Measurements from ENCODE around the gene OPN3. TPM values are rescaled to one million over a fixed set of nuclear protein-coding genes. Genes with fewer than 3 reads are reported as not detected.

Gene OPN3
- total and polyA plus RNA-seq, 2 donors (not counting 3 experiments of a cell fraction or from before 2014, with no cell fraction given), result 16.1 to 23.9 TPM

- no peaks in the 10 kb centered on the region for H3K9me1 ChIP-seq (replicated peaks; ENCODE audit: control insufficient read depth, extremely low read depth, insufficient read depth, low read length)
- peaks cover 0 to 3% of the 10 kb centered on the region in 2 experiments for H3K27me3 ChIP-seq (ENCODE audit: control insufficient read depth in 2 of 2, insufficient read depth in 2 of 2, low read length in 2 of 2)
- H3K4me1 ChIP-seq (ENCODE audit: control insufficient read depth, extremely low read depth, insufficient read depth, low read length), result no peaks in the 10 kb centered on the region
- no peaks in the 10 kb centered on the region for H4K20me1 ChIP-seq (replicated peaks; ENCODE audit: control insufficient read depth, extremely low read depth, insufficient read depth, low read length)
- dilution Hi-C loops (cut with MboI; ENCODE audit: extremely low pct_ligation_motif_present, low sequenced_read_pairs), result no loop called here
- no peak overlapping the region for H3K27ac ChIP-seq (ENCODE audit: insufficient read depth, low read depth, low read length)
- DNase-seq (ENCODE audit: low read depth, low spot score), result no peak
- no peaks in the 10 kb centered on the region for H3K36me3 ChIP-seq (ENCODE audit: control insufficient read depth in 2 of 2, extremely low read depth in 1 of 2, insufficient read depth in 2 of 2, low read length in 2 of 2)
- no peaks in the 10 kb centered on the region for H3K79me2 ChIP-seq (ENCODE audit: control insufficient read depth, insufficient read depth, low read length)
- no peak overlapping the region for H3K4me3 ChIP-seq (replicated peaks in 1 of 3; ENCODE audit: insufficient read depth in 1 of 3, low read depth in 1 of 3, low read length in 3 of 3)
- H3K9me3 ChIP-seq (replicated peaks; ENCODE audit: control insufficient read depth, insufficient read depth, low read length), result no peaks in the 10 kb centered on the region
- BruUV-seq (replicated peaks), result no TSS peak
- intact Hi-C loops (cut with micrococcal nuclease), result no loop called here
- ChIA-PET POLR2A (no interaction called here), CTCF (no interaction called here)
- no peak overlapping the region for H3K9ac ChIP-seq (replicated peaks; ENCODE audit: extremely low read depth, insufficient read depth, low read length)
- TF ChIP-seq POLR2AphosphoS5 (IDR thresholded peaks at IDR 0.05; ENCODE audit: insufficient read depth, low read depth, low read length), result no peak
- no peak for TF ChIP-seq MAX (IDR thresholded peaks at IDR 0.05; ENCODE audit: insufficient read depth, insufficient read length)
- no peak for TF ChIP-seq CTCF (IDR thresholded peaks at IDR 0.05; ENCODE audit: extremely low read depth in 1 of 2, insufficient read depth in 1 of 2, low read depth in 1 of 2, low read length in 2 of 2)
- no peak for TF ChIP-seq POLR2A (IDR thresholded peaks at IDR 0.05; ENCODE audit: low read depth, low read length)
- TF ChIP-seq GATA2 (IDR thresholded peaks at IDR 0.05; ENCODE audit: insufficient read depth, insufficient read length, low read depth, low read length), result no peak
- TF ChIP-seq EZH2 (IDR thresholded peaks at IDR 0.05; ENCODE audit: borderline replicate concordance, low read depth, low read length, severe bottlenecking), result no peak
- TF ChIP-seq FOS (IDR thresholded peaks at IDR 0.05; ENCODE audit: borderline replicate concordance, insufficient read depth, low read length), result no peak
- no peak for TF ChIP-seq MYC (IDR thresholded peaks at IDR 0.05; ENCODE audit: low read depth, low read length)
- TF ChIP-seq JUN (IDR thresholded peaks at IDR 0.05; ENCODE audit: borderline replicate concordance, insufficient read depth, insufficient read length, low read depth), result no peak
- FAIRE-seq, result no peak
- no peak overlapping the region for H3K4me2 ChIP-seq (ENCODE audit: insufficient read depth, low read length)
- H2AFZ ChIP-seq (ENCODE audit: low read depth, low read length), result no peak overlapping the region
Measured at GRCh38 chr1:241548008-241548407, 92.2 kb downstream of the OPN3 start.

Other genes with a start within 250 kb of the OPN3 start
- gene FH, start 120.6 kb downstream of the OPN3 start, total RNA-seq, result 96.6 and 105 TPM in 2 replicates
- 33.0 and 41.9 TPM in 2 replicates for gene FH, start 120.6 kb downstream of the OPN3 start, polyA plus RNA-seq
- gene KMO, start 108.0 kb downstream of the OPN3 start, total RNA-seq, result not detected in 2 replicates
- gene KMO, start 108.0 kb downstream of the OPN3 start, polyA plus RNA-seq, result not detected in 2 replicates
- gene CHML, start within 50 bp of the OPN3 start, total RNA-seq, result 22.3 and 23.6 TPM in 2 replicates
- 3.3 and 4.1 TPM in 2 replicates for gene CHML, start within 50 bp of the OPN3 start, polyA plus RNA-seq
- not detected in 2 replicates for gene WDR64, start 11.9 kb upstream of the OPN3 start, total RNA-seq
- gene WDR64, start 11.9 kb upstream of the OPN3 start, polyA plus RNA-seq, result not detected in 2 replicates
- gene EXO1, start 207.8 kb upstream of the OPN3 start, total RNA-seq, result 19.8 and 23.5 TPM in 2 replicates
- gene EXO1, start 207.8 kb upstream of the OPN3 start, polyA plus RNA-seq, result 2.2 and 4.1 TPM in 2 replicates